GM18511 (cell line): ENCODE data around the gene MARCHF9.

Experiments used
- ATAC-seq: cut with Tn5 transposase; IDR thresholded peaks from one replicate; pipeline ENCODE4 v1.9.1; 2021; ENCODE audit warnings: mild to moderate bottlenecking, moderate library complexity; ENCODE audit not compliant: unreplicated experiment

MARCHF9 gene

DNA sequence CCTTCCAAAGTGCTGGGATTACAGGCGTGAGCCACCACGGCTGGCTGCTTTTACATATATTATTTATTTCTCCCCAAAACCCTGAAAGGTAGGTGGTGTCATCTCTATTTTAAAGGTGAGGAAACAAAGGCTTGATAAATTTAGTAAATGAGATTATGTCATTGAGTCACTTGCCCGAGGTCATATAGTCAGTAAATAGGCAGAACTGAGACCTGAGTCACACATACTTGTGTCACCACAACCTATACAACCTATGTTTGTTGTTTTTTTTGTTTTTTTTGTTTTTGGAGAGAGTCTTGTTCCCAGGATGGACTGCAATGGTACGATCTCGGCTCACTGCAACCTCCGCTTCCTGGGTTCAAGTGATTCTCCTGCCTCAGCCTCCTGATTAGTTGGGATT is 40.5 kb downstream of the MARCHF9 start:
- ATAC-seq: no peak

DNA sequence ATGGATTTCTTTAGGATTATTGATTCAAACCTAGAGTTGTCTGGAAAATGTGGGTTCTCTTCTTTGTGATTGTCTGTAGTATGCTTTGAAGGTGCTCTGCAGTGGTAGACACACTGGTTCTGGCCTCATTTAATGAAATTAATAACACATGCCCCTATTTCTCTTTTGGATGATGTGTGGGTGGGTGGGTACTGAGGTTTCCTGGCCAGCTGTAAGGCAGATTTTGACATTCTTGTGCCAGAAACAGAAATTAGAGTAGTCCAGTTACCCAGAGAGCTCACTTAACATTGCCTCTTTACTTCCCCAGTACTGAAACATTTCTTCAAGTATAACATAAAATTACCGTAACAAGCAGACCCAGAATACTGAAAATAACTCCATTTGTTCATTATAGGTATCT is 42.1 kb downstream of the MARCHF9 start:
- ATAC-seq: no peak

DNA sequence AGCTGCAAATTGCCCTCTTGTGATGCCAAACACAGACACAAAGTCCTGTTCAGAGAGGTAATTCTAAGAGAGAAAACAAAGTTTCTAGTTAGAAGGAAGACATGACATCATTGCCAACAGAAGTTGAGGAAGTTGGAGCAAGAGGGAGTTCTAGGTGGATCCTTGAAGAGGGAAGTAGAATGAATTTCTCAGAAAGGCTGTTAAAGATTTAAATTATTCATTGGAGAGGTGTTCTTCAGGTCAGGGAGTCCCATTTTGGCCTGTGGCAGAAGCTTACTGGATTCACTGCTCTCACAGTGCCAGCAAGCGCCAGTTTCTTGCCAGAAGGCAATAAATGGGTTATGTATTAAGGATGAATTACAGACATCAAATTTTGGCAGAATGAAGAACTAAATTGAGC is 43.0 kb downstream of the MARCHF9 start:
- ATAC-seq: no peak

DNA sequence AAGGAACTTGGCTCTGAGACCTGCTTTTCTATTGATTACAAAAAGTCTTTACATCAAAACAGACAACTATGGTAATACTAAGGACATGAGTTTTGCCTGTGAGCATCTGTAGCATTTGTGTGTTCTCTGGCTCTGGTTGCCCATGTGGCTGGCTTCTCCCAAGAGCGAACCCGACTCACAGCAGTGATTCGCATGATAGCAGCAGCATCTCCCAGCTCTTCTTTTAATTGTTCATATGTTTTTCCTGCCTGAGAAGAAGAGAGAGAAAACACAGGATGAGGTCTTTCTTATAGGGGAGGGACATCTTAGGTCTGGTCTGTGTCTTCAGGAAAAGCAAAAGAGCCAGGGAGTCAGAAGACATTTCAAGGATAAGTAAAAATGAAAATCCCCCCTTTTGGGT is 46.1 kb downstream of the MARCHF9 start:
- ATAC-seq: no peak

DNA sequence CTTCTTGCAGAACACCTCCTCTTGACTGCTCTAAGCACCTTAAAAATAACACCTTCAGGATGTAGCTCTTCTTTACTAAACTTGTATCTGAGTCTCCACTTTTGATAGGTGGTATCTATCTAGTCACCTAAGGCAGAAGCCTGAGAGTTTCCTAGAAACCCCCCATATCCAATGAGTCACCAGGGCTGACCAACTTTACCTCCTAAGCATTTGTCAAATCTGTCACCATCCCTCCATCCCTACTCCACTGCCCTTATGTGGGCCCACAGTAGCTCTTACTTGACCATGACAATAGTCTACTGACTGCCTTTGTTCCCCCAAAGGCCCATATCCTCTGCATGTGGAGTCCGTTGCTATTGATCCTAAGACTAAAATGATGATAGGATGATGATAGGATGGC is 47.7 kb downstream of the MARCHF9 start:
- no peak for ATAC-seq

DNA sequence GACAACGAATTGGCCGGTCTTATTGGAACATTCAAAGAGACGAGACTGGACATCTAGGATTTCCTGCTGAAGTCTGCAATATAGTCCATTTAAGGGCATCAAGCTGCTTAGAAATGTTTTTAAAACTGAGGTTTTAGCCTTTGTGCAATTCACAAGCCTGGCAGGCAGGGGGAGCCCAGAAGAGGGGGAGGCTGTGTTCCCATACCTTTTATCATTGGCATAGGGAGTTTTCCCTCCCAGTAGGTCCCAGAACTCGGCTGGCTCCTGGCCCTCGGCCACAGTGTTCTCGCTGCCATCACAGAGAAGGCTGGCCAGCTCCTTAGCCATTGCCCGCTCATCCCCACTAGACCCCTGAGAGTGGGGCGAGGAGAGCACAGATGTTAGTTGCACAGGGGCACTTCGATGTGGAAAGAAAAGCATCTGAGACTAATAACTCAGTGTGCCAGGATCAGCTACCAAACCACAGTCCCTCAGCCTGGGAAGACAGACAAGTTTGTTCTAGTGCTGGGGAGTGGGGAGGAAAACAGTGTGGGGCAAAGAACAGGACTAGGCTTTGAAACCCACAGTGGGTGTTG is 48.5 kb downstream of the MARCHF9 start:
- no peak for ATAC-seq

DNA sequence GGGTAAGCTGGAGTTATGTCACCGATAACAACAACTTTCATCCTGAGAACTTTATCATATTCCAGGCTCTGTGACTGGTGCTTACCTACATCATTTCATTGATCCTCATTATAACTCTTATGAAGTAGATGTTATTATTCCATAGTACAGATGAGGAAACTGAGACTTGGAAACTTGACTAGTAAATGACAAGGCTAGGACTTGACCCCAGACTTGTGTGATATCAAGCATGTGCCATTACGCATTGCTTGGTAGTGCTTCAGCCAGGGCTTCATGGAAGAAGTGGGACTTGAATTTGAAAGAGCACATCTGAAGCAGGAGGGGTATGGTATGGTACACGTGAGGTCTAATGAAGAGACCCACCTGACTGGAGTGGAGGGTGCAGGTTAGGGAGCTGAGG is 51.8 kb downstream of the MARCHF9 start:
- ATAC-seq: no peak

DNA sequence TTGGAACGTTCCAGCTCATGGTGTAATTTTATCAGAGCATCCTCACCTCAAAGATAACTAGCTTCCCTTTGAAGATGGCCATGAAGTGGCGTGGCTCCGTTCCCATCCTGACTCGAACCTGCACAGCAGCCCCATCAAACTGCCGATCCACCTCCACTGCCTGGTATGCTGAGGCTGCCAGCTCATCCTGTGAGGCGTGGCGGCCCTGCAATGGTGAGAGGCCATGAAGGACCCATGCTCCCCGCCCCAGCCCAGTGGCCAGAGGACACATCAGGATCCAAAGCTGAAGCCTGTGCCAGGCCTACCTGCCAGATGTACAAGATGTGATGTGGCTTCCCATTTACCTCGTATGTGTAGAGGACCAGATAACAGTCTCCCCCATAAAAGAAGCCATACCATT is 52.4 kb downstream of the MARCHF9 start:
- ATAC-seq: no peak

DNA sequence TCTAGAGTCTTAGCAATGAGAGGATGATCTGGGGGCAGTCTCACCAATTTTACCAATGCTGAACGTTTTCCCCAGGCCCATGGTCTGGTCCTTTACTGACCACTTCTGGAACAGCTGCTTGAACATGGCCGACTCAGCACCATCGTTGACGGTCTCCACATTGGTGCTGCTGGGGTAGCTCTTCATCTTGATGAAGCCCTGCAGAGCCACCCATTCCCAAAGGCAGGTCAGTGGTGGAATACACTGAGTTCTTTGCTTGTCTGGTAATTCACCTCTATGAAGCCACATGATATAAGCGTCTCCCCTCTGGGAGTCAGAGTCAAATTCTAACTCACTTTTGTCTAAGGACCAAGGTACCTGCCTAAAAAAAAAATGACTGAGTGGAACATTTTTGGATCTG is 53.4 kb downstream of the MARCHF9 start:
- ATAC-seq: no peak

DNA sequence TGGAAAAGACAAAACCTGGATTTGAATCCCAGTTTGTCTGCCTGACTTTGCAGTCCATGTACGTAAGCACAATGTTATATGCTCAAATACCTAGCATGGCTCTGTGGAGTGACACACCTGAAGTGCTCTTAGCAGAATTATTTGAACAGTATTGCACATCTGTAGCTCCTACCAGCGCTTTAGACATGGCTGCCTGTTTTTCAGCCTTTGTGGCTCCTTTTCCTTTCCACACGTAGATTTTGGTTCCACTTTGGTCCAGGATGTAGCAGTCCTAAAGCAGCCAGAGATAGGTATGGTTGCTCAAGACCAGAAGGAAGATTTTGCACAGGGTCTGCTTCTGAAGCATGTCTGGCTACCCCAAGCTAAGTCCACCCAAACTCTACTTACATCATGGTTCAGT is 54.5 kb downstream of the MARCHF9 start:
- ATAC-seq: no peak
